ENCODE data around the gene NPIPA8. TPM values are rescaled to one million over a fixed set of nuclear protein-coding genes. Genes with fewer than 3 reads are reported as not detected.

NPIPA8 gene
- total RNA-seq (2022; extraction: Qiagen RNA extraction): 0.73 to 1.5 TPM (median 1.4 TPM) in 5 replicates

DNA sequence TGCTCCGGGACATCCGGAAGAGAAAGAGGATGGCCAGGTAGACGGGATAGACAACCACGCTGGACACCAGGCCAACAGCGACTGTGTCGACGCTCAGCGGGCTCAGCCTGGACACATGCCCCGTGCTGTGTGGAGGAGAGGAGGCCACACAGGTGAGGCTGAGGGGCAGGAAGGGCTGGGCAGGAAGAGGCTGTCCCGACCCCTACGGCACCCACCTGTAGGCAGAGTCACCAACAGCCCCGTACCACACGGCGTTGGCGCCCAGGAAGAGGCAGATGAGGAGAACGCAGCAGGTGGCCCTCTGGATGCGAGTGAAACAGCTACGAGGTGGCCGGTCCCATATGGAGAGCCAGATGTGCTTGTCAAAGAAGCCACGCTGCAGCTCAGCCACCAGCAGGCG, at the start of gene NPIPA8:
Gene NPIPA8, minus strand, starts transcription at position 101 of the 400 bp plus-strand sequence. CDS start 4,074 bp downstream, outside the sequence.

Other genes starting within 250 kb of the NPIPA8 start
- 97.6 to 102 TPM (median 101 TPM) in 5 replicates for gene NOMO2, start 225.4 kb upstream of the NPIPA8 start, total RNA-seq (2022; extraction: Qiagen RNA extraction)